Parathyroid adenoma (tissue), 2 donors: ENCODE measurements around the gene IGFL1.

ENCODE experiments used
- H2AFZ ChIP-seq: fragments of 300-600 bp; sonication (generic); one replicate; pipeline ENCODE4 v1.7.0; 2017; ENCODE audit warnings: antibody characterized with exemption, mild to moderate bottlenecking
- H3K27ac ChIP-seq: fragments of 300-600 bp; sonication (generic); one replicate; pipeline ENCODE4 v1.7.0; 2017
- H3K27me3 ChIP-seq: fragments of 300-600 bp; sonication (generic); one replicate; pipeline ENCODE4 v1.7.0; 2017; ENCODE audit warnings: low read length; ENCODE audit not compliant: control insufficient read depth, insufficient read depth
- H3K36me3 ChIP-seq: fragments of 300-600 bp; sonication (generic); one replicate; pipeline ENCODE4 v1.7.0; 2017; ENCODE audit warnings: low read length; ENCODE audit not compliant: control insufficient read depth, insufficient read depth
- H3K4me1 ChIP-seq: fragments of 300-600 bp; sonication (generic); one replicate; pipeline ENCODE4 v1.7.0; 2017; ENCODE audit warnings: control low read depth
- H3K4me2 ChIP-seq: fragments of 300-600 bp; sonication (generic); one replicate; pipeline ENCODE4 v1.7.0; 2017; ENCODE audit warnings: low read length
- H3K4me3 ChIP-seq: fragments of 300-600 bp; sonication (generic); one replicate; pipeline ENCODE4 v1.7.0; 2017; ENCODE audit warnings: low read depth, low read length
- H3K79me2 ChIP-seq: fragments of 300-600 bp; sonication (generic); one replicate; pipeline ENCODE4 v1.7.0; 2017; ENCODE audit warnings: control low read depth
- H3K9ac ChIP-seq: fragments of 300-600 bp; sonication (generic); one replicate; pipeline ENCODE4 v1.7.0; 2017; ENCODE audit warnings: mild to moderate bottlenecking
- H3K9me3 ChIP-seq: fragments of 300-600 bp; sonication (generic); one replicate; pipeline ENCODE4 v1.7.0; 2017; ENCODE audit warnings: low read length; ENCODE audit not compliant: control insufficient read depth
- CTCF ChIP-seq: fragments of 300-600 bp; sonication (generic); IDR thresholded peaks from one replicate; pipeline ENCODE4 v1.7.0; 2017; ENCODE audit warnings: antibody characterized with exemption, mild to moderate bottlenecking
- donor health status: primary hyperparathyroidism.

Gene IGFL1

GRCh38 chr19:46216612-46217011 lies 12.9 kb upstream of the IGFL1 start:
- H3K4me3 ChIP-seq = no peak overlapping the region
- no peaks in the 10 kb centered on the region for H3K27me3 ChIP-seq
- no peak overlapping the region for H3K4me2 ChIP-seq
- H3K36me3 ChIP-seq = no peaks in the 10 kb centered on the region
- no peaks in the 10 kb centered on the region for H3K79me2 ChIP-seq
- H3K9me3 ChIP-seq = no peaks in the 10 kb centered on the region
- no peak for TF ChIP-seq CTCF
- H3K4me1 ChIP-seq = peaks cover 7% of the 10 kb centered on the region
- no peak overlapping the region for H2AFZ ChIP-seq
- no peak overlapping the region for H3K9ac ChIP-seq
- no peak overlapping the region for H3K27ac ChIP-seq

GRCh38 chr19:46217476-46217875 lies 12.1 kb upstream of the IGFL1 start:
- H3K27ac ChIP-seq = no peak overlapping the region
- H3K4me2 ChIP-seq = no peak overlapping the region
- H3K4me3 ChIP-seq = no peak overlapping the region
- no peak overlapping the region for H2AFZ ChIP-seq
- peaks cover 7% of the 10 kb centered on the region for H3K4me1 ChIP-seq
- H3K36me3 ChIP-seq = no peaks in the 10 kb centered on the region
- no peaks in the 10 kb centered on the region for H3K27me3 ChIP-seq
- no peak for TF ChIP-seq CTCF
- H3K9me3 ChIP-seq = no peaks in the 10 kb centered on the region
- no peak overlapping the region for H3K9ac ChIP-seq
- no peaks in the 10 kb centered on the region for H3K79me2 ChIP-seq

- Histone ChIP-seq H3K27me3 (no peaks in the 10 kb centered on the region), H3K36me3 (no peaks in the 10 kb centered on the region), H2AFZ (no peak overlapping the region), H3K9ac (no peak overlapping the region), H3K9me3 (no peaks in the 10 kb centered on the region), H3K4me3 (no peak overlapping the region), H3K27ac (no peak overlapping the region), H3K4me1 (peaks cover 7% of the 10 kb centered on the region), H3K4me2 (no peak overlapping the region), H3K79me2 (no peaks in the 10 kb centered on the region)
- TF ChIP-seq CTCF = no peak
Observed at GRCh38 chr19:46218160-46218559, 11.4 kb upstream of the IGFL1 start.

- no peak overlapping the region for H3K4me2 ChIP-seq
- H3K4me1 ChIP-seq = peaks cover 7% of the 10 kb centered on the region
- no peaks in the 10 kb centered on the region for H3K36me3 ChIP-seq
- no peaks in the 10 kb centered on the region for H3K79me2 ChIP-seq
- H3K9me3 ChIP-seq = no peaks in the 10 kb centered on the region
- no peak for TF ChIP-seq CTCF
- H3K27me3 ChIP-seq = no peaks in the 10 kb centered on the region
- no peak overlapping the region for H3K9ac ChIP-seq
- H3K4me3 ChIP-seq = no peak overlapping the region
- H3K27ac ChIP-seq = no peak overlapping the region
- H2AFZ ChIP-seq = no peak overlapping the region
Observed at GRCh38 chr19:46220038-46220615, 9.4 kb upstream of the IGFL1 start.

- H2AFZ ChIP-seq = no peak overlapping the region
- no peaks in the 10 kb centered on the region for H3K27me3 ChIP-seq
- no peak overlapping the region for H3K27ac ChIP-seq
- H3K9ac ChIP-seq = no peak overlapping the region
- no peak overlapping the region for H3K4me3 ChIP-seq
- TF ChIP-seq CTCF = no peak
- no peaks in the 10 kb centered on the region for H3K36me3 ChIP-seq
- H3K79me2 ChIP-seq = no peaks in the 10 kb centered on the region
- H3K4me2 ChIP-seq = no peak overlapping the region
- H3K9me3 ChIP-seq = no peaks in the 10 kb centered on the region
- peaks cover 10% of the 10 kb centered on the region for H3K4me1 ChIP-seq
Observed at GRCh38 chr19:46221152-46221551, 8.4 kb upstream of the IGFL1 start.
